ENCODE data around the gene RTTN.
"Not testable (repeated sequence)": the region's sequence is repeated elsewhere in the genome, so short reads cannot be mapped to it uniquely, and the experiment has no call there.

Gene RTTN

DNA sequence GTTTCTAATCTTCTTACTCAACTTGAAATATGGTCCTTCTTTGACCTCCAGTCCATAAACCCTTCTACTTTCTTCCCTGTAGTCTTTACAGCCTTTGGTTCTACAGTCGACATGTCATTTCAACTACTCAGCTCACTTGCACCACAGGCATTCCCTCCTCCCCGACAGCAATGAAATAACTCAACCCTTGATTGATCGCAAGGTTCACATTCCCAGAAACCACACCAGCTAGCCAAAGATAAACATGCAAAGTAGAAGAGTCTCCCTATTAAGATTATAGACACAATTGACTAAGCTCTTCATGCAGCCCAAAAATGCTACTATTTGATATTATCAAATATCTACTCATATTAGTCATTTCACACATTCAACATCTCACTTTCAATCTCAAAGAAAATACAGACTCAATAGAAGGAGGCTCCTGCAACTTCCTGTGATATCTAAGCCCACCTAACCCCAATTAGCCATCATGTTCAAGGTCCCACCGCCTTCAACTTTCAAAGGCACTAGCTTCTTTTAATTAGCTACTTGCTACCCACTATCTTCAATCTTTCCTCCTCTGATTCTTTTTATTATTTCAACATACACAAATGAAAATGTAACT is 50.8 kb downstream of the RTTN start:
- no peak for DNase-seq (ENCODE audit: low spot score)

DNA sequence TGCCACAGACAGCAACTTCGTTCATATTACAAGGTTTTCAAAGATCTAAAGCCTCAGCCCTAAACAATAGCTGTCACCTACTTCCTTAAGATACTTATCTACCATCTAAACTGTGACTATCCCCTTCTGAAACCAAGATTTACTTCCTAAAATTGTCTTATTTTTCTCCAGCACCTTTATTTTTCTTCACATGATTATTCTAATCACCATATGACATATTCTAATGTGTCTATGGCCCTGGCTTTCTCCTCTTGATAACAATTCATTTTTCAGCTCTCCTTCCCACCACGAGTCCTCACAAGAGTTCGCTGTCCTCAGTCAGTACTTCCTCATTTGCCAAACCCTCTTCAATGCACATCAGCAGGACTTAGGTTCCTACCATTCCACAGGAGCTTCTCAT is 53.9 kb downstream of the RTTN start:
- DNase-seq (ENCODE audit: low spot score): no peak

DNA sequence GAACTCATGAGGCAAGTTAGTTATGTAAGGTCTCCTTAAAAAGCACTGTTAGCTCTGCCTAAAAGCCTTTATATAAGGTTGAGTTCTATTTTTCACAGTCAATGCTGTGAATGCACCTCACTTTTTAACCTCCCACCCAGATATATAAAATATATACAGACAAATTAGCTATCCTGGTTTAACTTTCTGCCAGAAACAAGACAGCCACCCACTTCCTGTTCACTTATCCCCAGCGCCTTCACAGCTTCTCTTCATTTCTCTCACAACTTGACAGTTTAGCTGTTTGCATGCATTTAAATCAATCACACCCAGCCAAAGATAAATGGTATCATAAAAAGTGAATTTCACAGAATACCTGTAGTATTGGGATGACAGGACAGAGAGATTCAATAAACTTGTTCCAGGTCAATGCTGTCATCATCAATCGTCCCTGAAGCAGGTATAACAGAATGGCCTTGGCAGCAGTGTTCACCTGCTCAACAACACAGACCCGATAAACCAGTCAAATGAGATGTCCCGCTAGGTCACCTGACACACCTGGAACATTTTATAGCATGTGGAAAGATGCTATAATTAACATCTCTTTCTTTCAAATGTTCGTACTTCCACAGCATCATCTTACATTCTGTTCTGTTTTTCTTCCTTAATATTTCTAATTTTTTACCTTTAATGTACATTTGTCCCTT is 55.7 kb downstream of the RTTN start:
- DNase-seq (ENCODE audit: low spot score): no peak

DNA sequence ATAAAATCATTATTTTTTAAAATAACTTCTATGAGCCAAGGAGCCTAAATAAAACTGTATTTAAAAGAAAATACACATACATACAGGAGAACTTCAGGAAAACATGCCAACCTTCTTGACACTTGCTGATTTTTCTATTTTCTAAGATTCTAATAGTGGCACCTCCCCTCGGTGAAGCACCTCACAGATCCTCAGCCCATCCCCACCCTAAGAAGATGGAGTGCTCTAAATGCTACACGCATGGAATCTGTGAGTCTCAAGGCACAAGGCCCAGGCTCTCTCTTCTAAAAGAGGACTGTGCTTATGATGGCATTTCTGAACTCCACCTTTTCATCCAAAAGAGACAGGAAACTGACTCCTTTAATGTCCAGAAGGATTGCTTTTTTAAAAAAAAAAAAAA is 56.3 kb downstream of the RTTN start:
- no peak for DNase-seq (ENCODE audit: low spot score)

DNA sequence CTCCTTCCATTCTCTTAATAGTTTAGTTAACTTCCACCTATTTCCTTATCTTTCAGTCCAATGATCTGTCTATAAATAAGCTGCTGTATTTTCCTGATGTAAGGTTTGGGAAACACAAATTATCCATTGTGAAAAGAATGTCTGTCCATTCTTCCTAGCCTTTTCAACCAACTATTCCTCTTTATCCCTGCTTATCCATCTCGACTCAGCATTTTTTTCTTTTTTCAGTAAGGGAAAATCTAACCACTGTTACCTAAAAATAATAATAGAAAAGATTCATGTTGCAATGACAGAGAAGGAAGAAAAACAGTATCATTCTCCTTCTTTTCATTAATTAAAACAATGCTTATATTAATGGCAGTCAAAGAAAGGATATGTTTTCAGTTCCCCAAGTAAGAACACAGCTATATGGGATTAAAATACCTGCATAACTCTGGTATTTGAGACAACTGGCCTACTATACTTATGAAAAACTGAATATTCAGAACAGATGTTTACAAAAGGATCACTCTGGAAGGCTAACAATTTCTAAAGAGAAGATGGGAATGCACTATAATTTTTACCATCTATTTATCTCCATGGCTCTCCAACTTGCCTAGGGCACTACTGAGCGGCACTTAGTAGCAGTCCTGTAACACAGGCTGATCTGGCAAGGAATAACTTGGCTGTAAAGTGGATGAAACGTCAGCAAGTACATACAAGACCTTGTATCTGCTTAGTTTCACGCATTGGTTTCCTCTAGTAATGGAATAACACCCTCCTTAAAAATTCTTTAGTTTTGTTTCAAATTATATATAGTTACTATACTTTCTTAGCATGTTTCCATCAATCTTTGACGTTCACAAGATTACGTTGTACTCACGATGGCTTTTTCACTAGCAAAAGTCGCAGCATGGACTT is 57.2 kb downstream of the RTTN start:
- no peak for DNase-seq (ENCODE audit: low spot score)

DNA sequence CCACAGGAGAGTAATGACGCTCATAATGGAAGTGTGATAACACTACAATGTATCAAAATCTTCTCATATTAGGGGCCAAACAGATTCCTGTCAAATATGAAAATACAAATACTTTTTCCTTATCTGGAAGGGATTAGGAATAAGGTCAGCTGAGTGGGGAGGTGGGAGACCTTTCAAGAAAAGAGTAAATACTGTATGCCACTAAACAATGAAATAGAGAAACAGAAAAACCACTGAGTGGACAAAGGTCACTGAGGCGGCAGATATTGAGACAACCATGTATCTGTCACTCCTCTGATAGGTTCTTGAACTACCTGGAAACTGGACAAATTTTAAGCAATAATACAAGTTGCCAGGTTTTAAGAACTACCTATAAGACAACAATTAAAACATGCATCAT is 59.3 kb downstream of the RTTN start:
- DNase-seq (ENCODE audit: low spot score): no peak

DNA sequence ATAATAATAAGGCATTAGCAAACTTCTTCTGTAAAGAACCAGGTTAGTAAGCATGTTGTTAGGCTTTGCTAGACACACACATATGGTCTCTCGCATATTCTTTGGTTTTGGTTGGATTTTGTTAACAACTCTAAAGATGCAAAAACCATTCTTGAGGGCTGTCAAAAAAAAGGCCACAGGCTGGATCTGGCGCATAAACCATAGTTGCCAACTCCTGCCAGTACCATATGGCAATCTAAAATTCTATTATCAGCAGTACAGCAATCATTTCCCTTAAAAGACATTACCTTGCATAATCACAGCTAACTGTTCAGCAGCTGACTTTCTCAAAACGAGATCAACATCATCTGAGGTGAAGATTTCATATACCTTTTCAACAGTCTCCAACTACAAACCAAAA is 63.5 kb downstream of the RTTN start:
- no peak for DNase-seq (ENCODE audit: low spot score)

DNA sequence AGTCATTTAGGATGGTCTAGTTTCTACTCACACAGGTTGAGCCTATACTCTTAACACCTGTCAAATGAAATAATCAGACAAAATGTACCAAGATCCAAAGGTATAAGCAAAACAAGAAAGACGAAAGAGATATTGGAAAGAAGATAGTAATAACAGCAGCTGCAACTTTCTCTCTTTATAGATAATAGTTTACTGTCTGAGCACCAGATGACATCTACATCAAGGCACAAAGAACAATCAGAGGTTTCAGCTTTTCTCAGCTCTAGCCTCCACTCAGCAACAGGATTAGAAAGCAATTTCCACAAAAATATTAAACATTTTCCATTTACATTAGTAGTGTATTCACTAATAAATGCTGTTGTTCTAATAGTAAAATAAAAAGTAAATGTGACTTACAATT is 66.3 kb downstream of the RTTN start:
- DNase-seq (ENCODE audit: low spot score): no peak

DNA sequence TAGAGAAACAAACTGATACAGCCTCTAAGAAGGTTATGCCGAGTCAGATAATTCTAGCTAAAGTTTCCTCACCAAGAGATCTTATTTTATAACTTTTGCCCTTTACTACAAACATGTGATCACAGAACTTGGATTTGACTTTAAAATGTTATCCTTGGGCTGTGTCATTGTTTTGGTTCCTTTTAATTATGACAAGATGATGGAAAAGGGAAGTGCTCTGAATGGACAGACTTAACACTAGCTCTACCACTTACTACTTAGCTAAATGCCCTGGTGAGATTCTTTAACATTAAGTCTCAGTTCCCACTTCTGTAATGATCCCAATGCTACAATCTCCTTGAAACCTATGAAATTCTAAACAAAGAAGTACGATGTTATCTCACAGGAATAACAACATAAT is 69.9 kb downstream of the RTTN start:
- DNase-seq (ENCODE audit: low spot score): no peak

DNA sequence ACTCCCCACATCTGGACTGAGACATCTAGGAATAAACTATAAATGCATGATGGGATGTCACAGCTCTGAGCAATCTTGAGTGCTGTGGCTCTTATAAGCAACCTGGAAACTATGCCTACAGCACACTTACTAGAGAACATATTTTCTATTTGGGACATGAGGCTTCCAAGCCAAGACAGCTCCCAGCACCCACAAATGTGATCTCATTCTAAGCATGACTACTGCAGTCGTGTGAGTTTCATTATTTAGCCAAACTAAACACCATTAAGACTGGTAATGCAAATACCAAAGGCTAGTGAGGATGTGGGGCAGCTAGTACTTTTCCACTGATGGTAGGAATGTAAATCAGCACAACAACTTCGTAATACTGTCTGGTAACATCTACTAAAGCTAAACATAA is 72.5 kb downstream of the RTTN start:
- DNase-seq (ENCODE audit: low spot score): no peak

DNA sequence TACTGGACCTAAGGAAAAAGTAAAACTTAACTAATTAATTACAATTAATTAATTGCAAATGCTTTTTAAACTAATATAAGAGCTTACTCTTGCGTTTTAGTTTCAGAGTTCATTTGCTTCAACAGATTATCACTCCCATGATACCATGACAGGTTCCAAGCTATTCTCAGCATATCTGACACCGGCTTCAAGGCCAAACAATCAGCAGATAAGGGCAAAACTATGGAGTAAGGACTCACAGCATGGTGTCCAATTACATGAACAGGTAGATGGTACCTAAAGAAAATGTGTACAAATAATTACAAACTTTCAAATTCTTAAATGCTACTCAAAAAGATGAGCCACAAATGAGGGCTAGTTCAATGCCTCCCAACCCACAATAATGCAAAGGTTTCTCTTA is 77.2 kb downstream of the RTTN start:
- DNase-seq (ENCODE audit: low spot score): no peak

DNA sequence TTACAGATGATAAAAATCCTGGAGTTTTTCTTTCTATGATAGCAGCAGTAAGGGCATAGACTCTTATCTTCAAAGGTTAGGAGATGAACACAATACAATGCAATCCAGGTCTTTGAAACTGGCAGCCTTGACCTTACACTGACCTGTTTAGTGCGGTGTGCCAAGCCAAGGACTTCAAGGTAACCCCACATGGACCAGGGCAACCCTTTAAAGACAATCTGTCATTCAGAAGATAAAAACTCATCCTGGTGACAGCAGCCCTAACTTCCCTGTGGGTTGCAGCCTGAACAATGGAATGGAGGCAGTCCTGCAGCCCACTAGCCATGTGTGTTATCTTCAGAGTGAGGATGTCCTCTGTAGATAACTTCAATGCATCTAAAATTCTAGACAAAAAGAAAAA is 78.1 kb downstream of the RTTN start:
- DNase-seq (ENCODE audit: low spot score): no peak

DNA sequence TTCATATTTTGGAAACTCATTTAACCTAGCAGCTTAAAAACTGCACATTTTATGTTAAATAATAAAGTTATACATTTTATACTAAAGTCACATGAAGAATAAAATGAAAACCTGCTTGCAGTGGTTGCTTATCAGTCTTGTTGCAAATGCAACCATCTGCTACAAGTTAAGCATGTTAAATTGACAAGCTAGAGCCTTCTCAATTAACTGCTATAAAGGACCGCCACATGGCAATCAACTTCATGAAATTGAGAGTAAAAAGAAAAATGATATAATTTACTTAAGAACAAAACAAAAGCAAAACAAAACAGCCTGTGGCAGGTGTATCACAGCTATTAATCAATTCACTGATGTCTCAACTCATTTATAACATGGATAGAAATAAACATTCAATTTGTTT is 78.7 kb downstream of the RTTN start:
- DNase-seq (ENCODE audit: low spot score): no peak

DNA sequence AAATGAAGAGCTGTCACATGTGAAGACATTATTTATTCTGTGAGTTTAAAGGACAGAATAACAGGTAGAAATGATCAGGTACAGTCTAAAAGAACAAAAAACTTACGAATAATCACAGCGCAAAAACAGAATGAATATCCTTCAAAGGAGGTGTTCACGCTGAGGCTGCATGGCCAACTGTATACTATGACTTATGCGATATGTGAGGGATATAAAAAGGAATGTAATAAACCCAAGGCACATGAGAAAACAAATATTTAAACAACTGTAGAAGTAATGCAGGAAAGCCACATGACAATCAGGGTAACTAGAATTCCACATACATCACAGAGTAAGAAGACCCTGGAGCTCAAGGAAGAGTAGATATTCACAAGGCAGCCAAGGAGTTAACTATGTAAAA is 81.3 kb downstream of the RTTN start:
- DNase-seq (ENCODE audit: low spot score): no peak

DNA sequence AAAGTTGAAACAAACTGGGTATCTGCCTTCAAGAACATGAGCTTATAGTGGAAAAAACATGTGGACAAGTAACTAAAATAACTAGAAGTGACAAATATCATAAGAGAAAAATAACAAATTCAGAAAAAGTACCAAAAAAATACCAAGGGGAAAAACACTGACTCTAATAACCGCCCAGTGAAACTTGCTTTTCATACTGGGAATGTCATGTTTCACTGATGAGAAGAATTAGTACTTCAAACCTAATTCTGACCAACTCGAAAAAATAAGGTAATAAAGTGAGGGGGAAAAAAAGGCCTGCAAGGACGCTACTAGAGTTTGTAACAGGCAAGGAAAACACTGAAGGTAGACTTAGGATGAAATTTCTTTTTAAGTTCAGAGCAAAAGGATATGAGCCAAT is 83.6 kb downstream of the RTTN start:
- no peak for DNase-seq (ENCODE audit: low spot score)

DNA sequence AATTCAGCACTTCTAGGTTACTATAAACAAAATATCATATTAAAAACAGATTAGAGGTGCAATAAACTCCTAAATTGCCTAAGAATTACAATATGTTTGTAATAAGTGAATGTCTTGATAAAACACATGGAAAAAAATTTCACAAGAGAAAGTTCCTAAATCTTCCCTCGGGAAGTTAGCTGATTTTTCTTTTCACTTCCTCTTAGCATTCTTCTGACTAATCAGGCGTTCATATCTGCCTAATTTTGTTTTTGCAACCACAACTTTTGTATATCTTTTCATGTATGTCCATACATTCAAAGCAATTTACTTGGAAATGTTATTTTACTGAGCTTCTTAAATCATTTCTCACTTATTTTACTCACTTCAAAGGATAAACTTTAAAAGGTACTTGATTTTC is 88.5 kb downstream of the RTTN start:
- DNase-seq (ENCODE audit: low spot score): no peak

DNA sequence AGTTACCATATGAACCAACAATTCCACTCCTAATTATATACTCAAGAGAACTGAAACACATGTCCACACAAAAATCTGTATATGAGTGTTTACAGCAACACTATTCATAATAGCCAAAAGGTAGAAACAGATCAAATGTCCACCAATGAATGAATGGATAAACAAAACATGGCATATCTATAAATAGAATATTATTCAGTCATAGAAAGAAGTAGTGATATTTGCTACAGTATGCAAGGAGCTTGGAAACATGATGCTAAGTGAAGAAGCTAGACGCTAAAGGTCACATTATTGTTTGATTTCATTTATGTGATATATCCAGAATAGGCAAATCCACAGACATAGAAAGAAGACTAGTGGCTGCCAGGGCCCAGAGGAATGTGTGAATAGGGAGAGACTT is 92.0 kb downstream of the RTTN start:
- no peak for DNase-seq (ENCODE audit: low spot score)

DNA sequence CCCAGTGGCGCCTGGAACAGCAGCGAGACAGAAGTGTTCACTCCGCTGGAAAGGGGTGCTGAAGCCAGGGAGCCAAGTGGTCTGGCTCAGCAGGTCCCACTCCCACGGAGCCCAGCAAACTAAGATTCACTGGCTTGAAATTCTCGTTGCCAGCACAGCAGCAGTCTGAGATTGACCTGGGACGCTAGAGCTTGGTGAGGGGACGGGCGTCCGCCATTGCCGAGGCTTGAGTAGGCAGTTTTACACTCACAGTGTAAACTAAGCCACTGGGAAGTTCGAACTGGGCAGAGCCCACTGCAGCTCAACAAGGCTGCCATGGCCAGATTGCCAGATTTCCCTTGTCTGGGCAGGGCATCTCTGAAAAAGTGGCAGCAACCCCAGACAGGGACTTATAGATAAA is 94.8 kb downstream of the RTTN start:
- no peak for DNase-seq (ENCODE audit: low spot score)

DNA sequence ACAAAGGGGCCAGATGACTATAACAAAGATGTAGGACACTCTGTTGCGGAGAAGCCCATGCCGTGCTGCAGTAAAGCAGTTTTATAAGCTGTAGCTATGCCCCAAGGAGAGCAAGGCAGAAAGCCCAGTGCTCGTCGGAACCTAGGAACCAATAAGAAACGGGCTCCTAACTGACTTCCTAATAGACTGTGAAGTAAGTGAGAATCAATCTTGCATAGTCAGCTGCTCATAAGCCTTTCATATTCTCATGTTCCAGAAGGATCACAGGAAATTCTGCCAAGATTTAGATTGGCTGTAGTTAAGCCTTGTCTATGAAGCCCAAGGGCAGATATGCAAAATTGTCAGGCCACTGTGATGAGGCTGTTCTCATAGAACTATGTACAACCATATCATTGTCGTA is 98.4 kb downstream of the RTTN start:
- no peak for DNase-seq (ENCODE audit: low spot score)

DNA sequence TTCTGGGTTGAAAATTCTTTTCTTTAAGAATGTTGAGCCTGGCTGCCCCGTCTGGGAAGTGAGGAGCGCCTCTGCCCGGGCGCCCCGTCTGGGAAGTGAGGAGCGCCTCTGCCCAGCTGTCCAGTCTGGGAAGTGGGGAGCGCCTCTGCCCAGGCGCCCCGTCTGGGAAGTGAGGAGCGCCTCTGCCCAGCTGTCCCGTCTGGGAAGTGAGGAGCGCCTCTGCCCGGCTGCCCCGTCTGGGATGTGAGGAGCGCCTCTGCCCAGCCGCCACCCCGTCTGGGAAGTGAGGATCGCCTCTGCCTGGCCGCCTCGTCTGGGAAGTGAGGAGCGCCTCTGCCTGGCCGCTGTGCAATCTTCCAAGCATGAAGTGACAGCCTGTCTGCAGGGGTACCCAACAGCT is 102.6 kb downstream of the RTTN start:
- DNase-seq (ENCODE audit: low spot score): not testable (repeated sequence)

DNA sequence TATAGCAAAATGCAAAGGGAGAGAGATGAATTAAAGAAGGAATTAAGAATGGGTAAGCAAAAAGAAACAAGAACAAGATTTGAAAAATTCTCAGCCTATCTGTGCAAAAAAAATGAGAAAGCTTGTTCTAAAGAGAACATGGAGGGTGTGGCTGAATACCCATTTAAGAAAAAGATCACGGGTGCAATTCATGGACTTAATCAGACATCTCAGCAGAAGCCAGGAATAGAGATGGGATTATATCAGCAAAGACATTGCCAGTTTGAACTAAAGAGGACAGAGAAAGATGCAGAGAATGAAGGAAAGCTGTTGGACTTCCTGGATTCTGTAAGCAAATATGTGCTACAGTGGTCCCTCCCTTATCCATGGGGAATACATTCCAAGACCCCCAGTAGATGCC is 115.6 kb downstream of the RTTN start:
- DNase-seq (ENCODE audit: low spot score): no peak

DNA sequence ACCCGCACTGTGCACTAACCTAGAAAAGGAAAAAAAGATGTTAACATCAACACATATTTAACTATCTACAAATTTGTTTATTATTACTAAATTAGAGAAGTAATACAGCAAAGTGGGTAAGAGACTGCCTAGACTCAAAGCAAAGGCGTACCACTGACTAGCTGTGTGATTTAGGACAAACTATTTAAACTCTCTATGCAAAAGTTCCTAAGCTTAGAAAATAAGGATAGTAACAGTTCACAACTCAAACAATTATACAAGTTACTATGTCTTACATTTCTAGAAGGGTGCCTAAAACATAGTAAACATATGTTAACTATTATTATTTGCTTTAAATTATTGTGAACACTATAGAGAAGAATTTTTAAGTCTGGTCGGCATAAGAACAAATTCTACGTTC is 119.4 kb downstream of the RTTN start:
- DNase-seq (ENCODE audit: low spot score): no peak

DNA sequence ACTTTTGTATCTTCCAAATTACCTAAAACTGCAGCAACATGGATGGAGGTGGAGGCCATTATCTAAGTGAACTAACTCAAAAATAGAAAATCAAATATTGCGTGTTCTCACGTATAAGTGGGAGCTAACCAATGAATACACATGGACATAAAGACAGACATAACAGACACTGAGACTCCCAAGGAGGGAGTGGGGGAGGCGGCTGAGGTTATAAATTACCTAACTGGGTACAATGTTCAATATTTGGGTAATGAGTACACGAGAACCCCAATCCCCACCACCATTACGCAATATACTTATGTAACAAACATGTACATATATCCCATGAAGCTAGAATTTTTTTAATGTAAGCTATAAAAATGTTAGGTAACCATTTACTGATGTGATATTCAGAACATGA is 119.8 kb downstream of the RTTN start:
- DNase-seq (ENCODE audit: low spot score): no peak

Data from D341Med (cell line).